Gastroesophageal sphincter (tissue), 4 donors: Measurements from ENCODE around the gene LGALS4. TPM values are rescaled to one million over a fixed set of nuclear protein-coding genes. Genes with fewer than 3 reads are reported as not detected.
"Not testable (repeated sequence)": the region's sequence is repeated elsewhere in the genome, so short reads cannot be mapped to it uniquely, and the experiment has no call there.

Experiments
- ATAC-seq: fragments of 150-250 bp; one replicate; pipeline ENCODE4 v1.9.1; 2016; ENCODE audit warnings: mild to moderate bottlenecking, moderate library complexity
- H3K27ac ChIP-seq, 4 donors: fragments of 200-600 bp; sonication (generic) in 3 of 4; 1 replicate in 3 of 4; 2 replicates in 1 of 4; pipeline ENCODE4 v1.5.1; 2016 to 2019
- H3K27me3 ChIP-seq: fragments of 200-600 bp; sonication (generic); one replicate; pipeline ENCODE4 v1.5.1; 2019
- H3K36me3 ChIP-seq, 2 donors: fragments of 200-600 bp; sonication (generic); one replicate each; pipeline ENCODE4 v1.5.1; 2019; ENCODE audit warnings: control low read depth in 1 of 2
- H3K4me1 ChIP-seq, 3 donors: fragments of 200-600 bp; sonication (generic); 1 replicate in 2 of 3; 2 replicates in 1 of 3; pipeline ENCODE4 v1.5.1; 2016 to 2019; ENCODE audit warnings: control low read depth in 2 of 3
- H3K4me3 ChIP-seq, 2 donors: fragments of 200-600 bp; sonication (generic); one replicate each; pipeline ENCODE4 v1.5.1; 2019; ENCODE audit warnings: mild to moderate bottlenecking in 1 of 2, moderate library complexity in 1 of 2
- H3K9me3 ChIP-seq, 3 donors: fragments of 200-600 bp; sonication (generic); one replicate each; pipeline ENCODE4 v1.5.1; 2017 to 2019; ENCODE audit warnings: control low read depth in 2 of 3
- CTCF ChIP-seq, 4 experiments: fragments of 200-600 bp in 2 of 4; fragments of 450-650 bp in 2 of 4; sonication (generic) in 1 of 4; IDR thresholded peaks; one replicate each; pipeline ENCODE4 v1.5.1; 2017 to 2019; ENCODE audit warnings: antibody characterized with exemption in 4 of 4, mild to moderate bottlenecking in 2 of 4, moderate library complexity in 2 of 4
- EP300 ChIP-seq: sonication (generic); formaldehyde crosslinking; IDR thresholded peaks from one replicate; pipeline ENCODE4 v1.6.1; 2017; ENCODE audit warnings: antibody characterized with exemption, mild to moderate bottlenecking
- POLR2A ChIP-seq, 2 donors: fragments of 450-650 bp; IDR thresholded peaks; one replicate each; pipeline ENCODE4 v1.6.1; 2017; ENCODE audit warnings: antibody characterized with exemption in 2 of 2, mild to moderate bottlenecking in 2 of 2, moderate library complexity in 1 of 2
- POLR2AphosphoS5 ChIP-seq: sonication (generic); formaldehyde crosslinking; IDR thresholded peaks from one replicate; pipeline ENCODE4 v1.6.1; 2017; ENCODE audit warnings: antibody characterized with exemption
- whole genome bisulfite sequencing, 2 donors: methylation state at CpG; one replicate each; pipeline ENCODE4 v1.1.5; 2018; ENCODE audit warnings: low coverage in 1 of 2; 5-methylcytosine and 5-hydroxymethylcytosine counted together
- total RNA-seq, 4 donors: library from RNA; depleted of rRNA; stranded (reverse); fragments of >200 nt; gene quantifications; one replicate each; pipeline ENCODE4 v1.1.0, GENCODE V29; 2016

Gene LGALS4
- total RNA-seq, 4 donors from 2014 or later: 0.27 to 1.6 (median 1.1) TPM; not detected in 1

GRCh38 chr19:38826856-38827551 is 14.3 kb upstream of the LGALS4 start:
- H3K4me3 ChIP-seq: no peak overlapping the region
- TF ChIP-seq POLR2A (IDR thresholded peaks at IDR 0.05): no peak
- TF ChIP-seq POLR2AphosphoS5: no peak
- TF ChIP-seq EP300: no peak
- TF ChIP-seq CTCF (IDR thresholded peaks at IDR 0.05): no peak
- no peak for ATAC-seq
- no peaks in the 10 kb centered on the region for H3K27me3 ChIP-seq
- H3K36me3 ChIP-seq: peaks cover 0 to 74% of the 10 kb centered on the region in 2 donors
- peaks cover 0 to 50% (median 8%) of the 10 kb centered on the region in 3 donors for H3K4me1 ChIP-seq
- no peaks in the 10 kb centered on the region for H3K9me3 ChIP-seq
- H3K27ac ChIP-seq: no peak overlapping the region
- 64 to 71% methylated on average over 4 to 5 of the region's 6 CpGs for WGBS, 2 donors

- H3K4me1 ChIP-seq: peaks cover 0 to 47% (median 8%) of the 10 kb centered on the region in 3 donors
- not testable (repeated sequence) for H3K27me3 ChIP-seq, H3K9me3 ChIP-seq, H3K27ac ChIP-seq, H3K4me3 ChIP-seq, ATAC-seq
- peaks cover 0 to 85% of the 10 kb centered on the region in 2 donors for H3K36me3 ChIP-seq
- WGBS, 2 donors: 84% methylated on average over 6 of the region's 7 CpGs; no CpG with 5 or more reads in 1 of the 2 donors
Observed at GRCh38 chr19:38825936-38826335, 13.2 kb upstream of the LGALS4 start.

- H3K36me3 ChIP-seq: peaks cover 0 to 83% of the 10 kb centered on the region in 2 donors
- peaks cover 0 to 12% (median 0%) of the 10 kb centered on the region in 3 donors for H3K4me1 ChIP-seq
- H3K4me3 ChIP-seq, H3K27ac ChIP-seq, H3K27me3 ChIP-seq, ATAC-seq, H3K9me3 ChIP-seq: not testable (repeated sequence)
- 89% methylated on average over 3 of the region's 29 CpGs; no CpG with 5 or more reads in 1 of the 2 donors for WGBS, 2 donors
Observed at GRCh38 chr19:38821230-38821825, 8.6 kb upstream of the LGALS4 start.

GRCh38 chr19:38819231-38819920 is 6.6 kb upstream of the LGALS4 start:
- TF ChIP-seq CTCF (IDR thresholded peaks at IDR 0.05) (no peak), POLR2AphosphoS5 (no peak), POLR2A (IDR thresholded peaks at IDR 0.05) (no peak), EP300 (no peak)
- Histone ChIP-seq H3K27me3 (no peaks in the 10 kb centered on the region), H3K27ac (no peak overlapping the region), H3K4me3 (no peak overlapping the region), H3K36me3 (peaks cover 0 to 88% of the 10 kb centered on the region in 2 donors), H3K4me1 (peaks cover 0 to 5% (median 0%) of the 10 kb centered on the region in 3 donors), H3K9me3 (no peaks in the 10 kb centered on the region)
- 81 to 89% methylated on average over 7 to 11 of the region's 13 CpGs for WGBS, 2 donors
- ATAC-seq: no peak

- Histone ChIP-seq H3K27ac (no peak overlapping the region), H3K9me3 (no peaks in the 10 kb centered on the region), H3K4me3 (no peak overlapping the region), H3K4me1 (peaks cover 0 to 5% (median 0%) of the 10 kb centered on the region in 3 donors), H3K27me3 (no peaks in the 10 kb centered on the region), H3K36me3 (peaks cover 0 to 75% of the 10 kb centered on the region in 2 donors)
- no CpG with 5 or more reads among the region's 15 CpGs for WGBS, 2 donors
- ATAC-seq: no peak
- TF ChIP-seq CTCF (IDR thresholded peaks at IDR 0.05): no peak
- no peak for TF ChIP-seq POLR2A (IDR thresholded peaks at IDR 0.05)
- TF ChIP-seq EP300: no peak
- no peak for TF ChIP-seq POLR2AphosphoS5
Observed at GRCh38 chr19:38817081-38817480, 4.3 kb upstream of the LGALS4 start.
